ENCODE measurements around the gene PGM5. TPM values are rescaled to one million over a fixed set of nuclear protein-coding genes. Genes with fewer than 3 reads are reported as not detected.
"Not testable (repeated sequence)": the region's sequence is repeated elsewhere in the genome, so short reads cannot be mapped to it uniquely, and the experiment has no call there.

PGM5 gene
- total RNA-seq (2014; rRNA removed; shearing (Covaris generic)): 0.36 and 2.9 TPM in 2 replicates

- DNase-seq (ENCODE audit: low read depth): not testable (repeated sequence)
Observed at GRCh38 chr9:68356380-68357118, at the start of gene PGM5. Gene PGM5, plus strand, starts transcription at chr9:68356611. Its CDS starts 517 bp downstream, at chr9:68357128.

- DNase-seq (ENCODE audit: low read depth): not testable (repeated sequence)
Observed at GRCh38 chr9:68307127-68307526, 49.3 kb upstream of the PGM5 start.

- DNase-seq (ENCODE audit: low read depth): not testable (repeated sequence)
Observed at GRCh38 chr9:68307654-68308053, 48.8 kb upstream of the PGM5 start.

GRCh38 chr9:68311208-68311607 lies 45.2 kb upstream of the PGM5 start:
- not testable (repeated sequence) for DNase-seq (ENCODE audit: low read depth)

GRCh38 chr9:68318209-68318608 lies 38.2 kb upstream of the PGM5 start:
- DNase-seq (ENCODE audit: low read depth): not testable (repeated sequence)

- DNase-seq (ENCODE audit: low read depth): not testable (repeated sequence)
Observed at GRCh38 chr9:68323749-68324148, 32.7 kb upstream of the PGM5 start.

GRCh38 chr9:68324518-68324917 lies 31.9 kb upstream of the PGM5 start:
- not testable (repeated sequence) for DNase-seq (ENCODE audit: low read depth)

- DNase-seq (ENCODE audit: low read depth): not testable (repeated sequence)
Observed at GRCh38 chr9:68329106-68329505, 27.3 kb upstream of the PGM5 start.

GRCh38 chr9:68330531-68331173 lies 25.8 kb upstream of the PGM5 start:
- DNase-seq (ENCODE audit: low read depth): not testable (repeated sequence)

- not testable (repeated sequence) for DNase-seq (ENCODE audit: low read depth)
Observed at GRCh38 chr9:68332122-68332521, 24.3 kb upstream of the PGM5 start.

GRCh38 chr9:68335935-68336334 lies 20.5 kb upstream of the PGM5 start:
- DNase-seq (ENCODE audit: low read depth): not testable (repeated sequence)

GRCh38 chr9:68336639-68337339 lies 19.6 kb upstream of the PGM5 start:
- DNase-seq (ENCODE audit: low read depth): not testable (repeated sequence)

GRCh38 chr9:68338000-68338399 lies 18.4 kb upstream of the PGM5 start:
- DNase-seq (ENCODE audit: low read depth): not testable (repeated sequence)

GRCh38 chr9:68342265-68343025 lies 14.0 kb upstream of the PGM5 start:
- DNase-seq (ENCODE audit: low read depth): not testable (repeated sequence)

- not testable (repeated sequence) for DNase-seq (ENCODE audit: low read depth)
Observed at GRCh38 chr9:68343242-68343641, 13.2 kb upstream of the PGM5 start.

GRCh38 chr9:68343992-68344391 lies 12.4 kb upstream of the PGM5 start:
- not testable (repeated sequence) for DNase-seq (ENCODE audit: low read depth)

- not testable (repeated sequence) for DNase-seq (ENCODE audit: low read depth)
Observed at GRCh38 chr9:68351689-68352088, 4.7 kb upstream of the PGM5 start.

GRCh38 chr9:68355993-68356379 lies 425 bp upstream of the PGM5 start:
- DNase-seq (ENCODE audit: low read depth): not testable (repeated sequence)

GRCh38 chr9:68357119-68357714 lies 806 bp downstream of the PGM5 start:
- not testable (repeated sequence) for DNase-seq (ENCODE audit: low read depth)

GRCh38 chr9:68366933-68367547 lies 10.6 kb downstream of the PGM5 start:
- DNase-seq (ENCODE audit: low read depth): not testable (repeated sequence)

GRCh38 chr9:68375789-68376188 lies 19.4 kb downstream of the PGM5 start:
- not testable (repeated sequence) for DNase-seq (ENCODE audit: low read depth)
